Lower lobe of right lung (tissue), 2 donors: ENCODE data around the gene TMCO4. TPM values are rescaled to one million over a fixed set of nuclear protein-coding genes. Genes with fewer than 3 reads are reported as not detected.

Experiments
- ATAC-seq, 2 donors: fragments of 200-7000 bp; cut with Tn5 transposase; one replicate each; pipeline ENCODE4 v1.9.1; 2020 to 2022; ENCODE audit warnings: mild to moderate bottlenecking in 2 of 2, moderate library complexity in 2 of 2
- DNase-seq: peaks from one replicate; pipeline ENCODE4 v3.0.0-alpha.2; 2020
- H3K27ac ChIP-seq: fragments of 200-600 bp; one replicate; pipeline ENCODE4 v1.8.0; 2022
- H3K27me3 ChIP-seq: fragments of 200-600 bp; one replicate; pipeline ENCODE4 v1.8.0; 2022; ENCODE audit warnings: low read depth
- H3K36me3 ChIP-seq: fragments of 200-600 bp; one replicate; pipeline ENCODE4 v1.8.0; 2022; ENCODE audit warnings: mild to moderate bottlenecking
- H3K4me1 ChIP-seq: fragments of 200-600 bp; one replicate; pipeline ENCODE4 v1.8.0; 2022
- H3K4me3 ChIP-seq: fragments of 200-600 bp; one replicate; pipeline ENCODE4 v1.8.0; 2022; ENCODE audit warnings: mild to moderate bottlenecking
- H3K9me3 ChIP-seq: fragments of 200-600 bp; one replicate; pipeline ENCODE4 v1.8.0; 2022
- CTCF ChIP-seq: fragments of 200-600 bp; IDR thresholded peaks from one replicate; pipeline ENCODE4 v1.8.0; 2022; ENCODE audit warnings: antibody characterized with exemption, mild to moderate bottlenecking
- intact Hi-C: fragments of 100-400 bp; cut with DNase I; formaldehyde crosslinking; loops from one replicate; pipeline ENCODE4 v1.11.0; 2022
- total RNA-seq: library from RNA; stranded (reverse); fragmentation: NEBNext Ultra II Directional; extraction: Animal tissue kit (Norgen Biotek cat#: 25700); gene quantifications from one replicate; pipeline ENCODE4 v1.2.1, GENCODE V29; 2021
- donor health status: DM: no; HTN: yes; CAD: no; lungs with severe emphysema.

Gene TMCO4
- total RNA-seq, 1 donor from 2014 or later = 26.3 TPM

GRCh38 chr1:19678493-19678892 lies 121.2 kb downstream of the TMCO4 start:
- DNase-seq (no peak), ATAC-seq (peak; percentile 13 to 26)
- no peaks in the 10 kb centered on the region for H3K4me1 ChIP-seq
- no peak overlapping the region for H3K27ac ChIP-seq
- TF ChIP-seq CTCF = no peak
- no peak overlapping the region for H3K4me3 ChIP-seq
- no peaks in the 10 kb centered on the region for H3K9me3 ChIP-seq
- peaks cover 9% of the 10 kb centered on the region for H3K27me3 ChIP-seq
- peaks cover 15% of the 10 kb centered on the region for H3K36me3 ChIP-seq
- intact Hi-C loops = no loop called here

- Histone ChIP-seq H3K4me3 (no peak overlapping the region), H3K4me1 (no peaks in the 10 kb centered on the region), H3K36me3 (no peaks in the 10 kb centered on the region), H3K27ac (no peak overlapping the region), H3K27me3 (peaks cover 9% of the 10 kb centered on the region), H3K9me3 (no peaks in the 10 kb centered on the region)
- ATAC-seq (peak in 1 of 2 donors; percentile 25), DNase-seq (no peak)
- no peak for TF ChIP-seq CTCF
- intact Hi-C loops = no loop called here
Measured at GRCh38 chr1:19676438-19676922, 123.2 kb downstream of the TMCO4 start.

GRCh38 chr1:19675797-19676196 lies 123.9 kb downstream of the TMCO4 start:
- intact Hi-C loops = no loop called here
- peaks cover 9% of the 10 kb centered on the region for H3K27me3 ChIP-seq
- H3K4me3 ChIP-seq = no peak overlapping the region
- no peak for ATAC-seq
- no peak for TF ChIP-seq CTCF
- H3K36me3 ChIP-seq = no peaks in the 10 kb centered on the region
- H3K9me3 ChIP-seq = no peaks in the 10 kb centered on the region
- H3K4me1 ChIP-seq = no peaks in the 10 kb centered on the region
- DNase-seq = no peak
- no peak overlapping the region for H3K27ac ChIP-seq

GRCh38 chr1:19672237-19672636 lies 127.5 kb downstream of the TMCO4 start:
- ATAC-seq (no peak), DNase-seq (no peak)
- H3K9me3 ChIP-seq = no peaks in the 10 kb centered on the region
- H3K36me3 ChIP-seq = no peaks in the 10 kb centered on the region
- intact Hi-C loops = no loop called here
- H3K4me1 ChIP-seq = no peaks in the 10 kb centered on the region
- no peak overlapping the region for H3K4me3 ChIP-seq
- H3K27ac ChIP-seq = no peak overlapping the region
- peaks cover 20% of the 10 kb centered on the region for H3K27me3 ChIP-seq
- TF ChIP-seq CTCF = no peak

- H3K27ac ChIP-seq = no peak overlapping the region
- intact Hi-C loops = no loop called here
- ATAC-seq (no peak), DNase-seq (no peak)
- no peaks in the 10 kb centered on the region for H3K9me3 ChIP-seq
- TF ChIP-seq CTCF = no peak
- H3K4me3 ChIP-seq = no peak overlapping the region
- H3K4me1 ChIP-seq = no peaks in the 10 kb centered on the region
- H3K36me3 ChIP-seq = no peaks in the 10 kb centered on the region
- peaks cover 34% of the 10 kb centered on the region for H3K27me3 ChIP-seq
Measured at GRCh38 chr1:19670787-19671186, 128.9 kb downstream of the TMCO4 start.

- Histone ChIP-seq H3K4me1 (no peaks in the 10 kb centered on the region), H3K27me3 (peaks cover 43% of the 10 kb centered on the region), H3K36me3 (no peaks in the 10 kb centered on the region), H3K4me3 (no peak overlapping the region), H3K9me3 (no peaks in the 10 kb centered on the region), H3K27ac (no peak overlapping the region)
- TF ChIP-seq CTCF = no peak
- no peak for DNase-seq
- ATAC-seq = no peak
- intact Hi-C loops = no loop called here
Measured at GRCh38 chr1:19668888-19669287, 130.8 kb downstream of the TMCO4 start.
